Measurements from ENCODE around the gene COA7.

COA7 gene

GRCh38 chr1:52667984-52668383, 30.2 kb downstream of the COA7 start:
- DNase-seq = no peak

GRCh38 chr1:52667290-52667689, 30.9 kb downstream of the COA7 start:
- no peak for DNase-seq

- no peak for DNase-seq
These were observed 32.9 kb downstream of the COA7 start for GRCh38 chr1:52665006-52665941.

GRCh38 chr1:52663716-52664115, 34.4 kb downstream of the COA7 start:
- DNase-seq = no peak

GRCh38 chr1:52662645-52663313, 35.4 kb downstream of the COA7 start:
- no peak for DNase-seq

- no peak for DNase-seq
These were observed 37.3 kb downstream of the COA7 start for GRCh38 chr1:52660807-52661206.

- no peak for DNase-seq
These were observed 38.1 kb downstream of the COA7 start for GRCh38 chr1:52659851-52660596.

GRCh38 chr1:52659356-52659755, 38.8 kb downstream of the COA7 start:
- no peak for DNase-seq

- no peak for DNase-seq
These were observed 39.4 kb downstream of the COA7 start for GRCh38 chr1:52658795-52659194.

GRCh38 chr1:52657702-52658101, 40.4 kb downstream of the COA7 start:
- no peak for DNase-seq

GRCh38 chr1:52654063-52654462, 44.1 kb downstream of the COA7 start:
- DNase-seq = no peak

GRCh38 chr1:52653207-52653849, 44.8 kb downstream of the COA7 start:
- no peak for DNase-seq

GRCh38 chr1:52651904-52652303, 46.2 kb downstream of the COA7 start:
- DNase-seq = no peak

- DNase-seq = no peak
These were observed 52.9 kb downstream of the COA7 start for GRCh38 chr1:52645261-52645660.

GRCh38 chr1:52641307-52641706, 56.8 kb downstream of the COA7 start:
- peak in 1 of 2 donors; percentile 27 for DNase-seq

- no peak for DNase-seq
These were observed 57.5 kb downstream of the COA7 start for GRCh38 chr1:52640697-52641096.

- DNase-seq = no peak
These were observed 60.2 kb downstream of the COA7 start for GRCh38 chr1:52637946-52638345.

GRCh38 chr1:52636721-52637695, 61.1 kb downstream of the COA7 start:
- DNase-seq = peak; percentile 69 to 83

GRCh38 chr1:52635321-52636089, 62.6 kb downstream of the COA7 start:
- DNase-seq = no peak

Data from inflammatory macrophage (primary cell).